NCI-H345 treated with DMSO at 0.1 percent for 48 hours (cell line): ENCODE data around the gene PIK3C3.
"Not testable (repeated sequence)": the region's sequence is repeated elsewhere in the genome, so short reads cannot be mapped to it uniquely, and the experiment has no call there.

Source experiments
- DNase-seq: peaks from one replicate; lab custom pipeline; 2025; ENCODE audit not compliant: unreplicated experiment; lab: John Stamatoyannopoulos, UW

PIK3C3 gene

DNA sequence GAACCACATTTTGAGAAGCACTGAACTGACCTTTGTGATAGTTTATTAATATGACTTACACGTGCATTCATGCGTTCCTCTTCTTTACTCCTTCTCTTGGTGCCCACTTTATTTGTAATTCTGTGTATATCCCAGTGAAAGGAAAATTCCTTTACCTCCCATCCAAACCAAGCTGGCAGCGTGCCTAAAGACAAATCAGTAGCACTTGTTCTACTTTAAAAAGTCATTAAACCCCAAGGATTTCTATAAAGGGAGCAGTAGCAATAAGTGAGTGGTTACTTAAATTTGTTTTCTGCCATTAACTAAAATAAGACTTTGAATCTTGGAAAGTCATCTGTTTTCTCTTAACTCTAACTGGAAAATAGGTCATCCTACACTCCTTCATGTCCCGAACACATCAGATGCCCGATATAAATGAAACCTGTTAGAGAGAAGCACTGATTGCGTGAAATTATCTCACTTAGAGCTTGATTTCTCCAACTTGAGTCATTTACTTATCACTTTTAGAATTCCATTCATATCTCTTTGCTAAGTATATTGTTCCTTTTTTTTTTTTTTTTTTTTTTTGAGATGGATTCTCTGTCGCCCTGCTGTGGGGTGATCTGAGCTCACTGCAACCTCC is 10.7 kb downstream of the PIK3C3 start:
- no peak for DNase-seq

DNA sequence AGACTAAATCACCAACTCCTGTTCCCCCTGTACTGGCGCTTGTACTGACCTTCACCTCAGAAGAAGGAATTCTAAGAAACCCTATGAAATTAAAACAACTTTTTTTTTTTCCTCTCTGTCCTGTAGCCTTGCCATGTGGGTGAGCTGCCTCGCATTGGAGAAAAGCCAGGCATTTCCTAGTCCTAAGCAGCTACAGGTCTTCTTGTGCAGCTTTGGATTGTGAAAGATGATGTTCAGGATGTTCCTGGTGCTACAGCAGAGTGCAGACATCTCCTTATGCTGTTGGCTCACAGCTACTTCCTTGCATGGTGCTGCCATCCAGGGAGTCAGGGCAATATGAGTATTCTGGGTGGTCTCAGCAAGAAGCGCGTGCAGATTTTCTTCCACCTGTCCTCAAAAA is 11.9 kb downstream of the PIK3C3 start:
- no peak for DNase-seq

GRCh38 chr18:41967680-41968079 is 12.6 kb downstream of the PIK3C3 start:
- DNase-seq = no peak

DNA sequence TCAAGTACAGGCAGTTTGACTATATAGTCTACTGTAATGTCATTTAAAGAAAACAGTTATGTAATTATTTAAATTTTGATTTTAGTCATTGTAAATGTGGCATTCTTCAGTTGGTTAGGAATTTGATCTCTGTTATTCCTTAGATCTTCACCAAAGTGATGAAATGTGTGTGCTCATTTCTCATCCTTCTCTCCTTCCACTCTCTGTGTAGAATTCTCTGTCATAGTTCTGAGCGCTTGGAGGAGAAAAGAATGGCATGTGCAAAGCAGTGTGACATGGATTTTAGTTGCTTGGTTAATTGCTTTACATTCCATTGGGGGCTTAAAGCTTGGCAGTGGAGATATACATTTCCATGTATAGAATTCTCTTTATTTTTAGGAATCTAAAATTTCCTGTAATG is 14.8 kb downstream of the PIK3C3 start:
- DNase-seq = no peak

DNA sequence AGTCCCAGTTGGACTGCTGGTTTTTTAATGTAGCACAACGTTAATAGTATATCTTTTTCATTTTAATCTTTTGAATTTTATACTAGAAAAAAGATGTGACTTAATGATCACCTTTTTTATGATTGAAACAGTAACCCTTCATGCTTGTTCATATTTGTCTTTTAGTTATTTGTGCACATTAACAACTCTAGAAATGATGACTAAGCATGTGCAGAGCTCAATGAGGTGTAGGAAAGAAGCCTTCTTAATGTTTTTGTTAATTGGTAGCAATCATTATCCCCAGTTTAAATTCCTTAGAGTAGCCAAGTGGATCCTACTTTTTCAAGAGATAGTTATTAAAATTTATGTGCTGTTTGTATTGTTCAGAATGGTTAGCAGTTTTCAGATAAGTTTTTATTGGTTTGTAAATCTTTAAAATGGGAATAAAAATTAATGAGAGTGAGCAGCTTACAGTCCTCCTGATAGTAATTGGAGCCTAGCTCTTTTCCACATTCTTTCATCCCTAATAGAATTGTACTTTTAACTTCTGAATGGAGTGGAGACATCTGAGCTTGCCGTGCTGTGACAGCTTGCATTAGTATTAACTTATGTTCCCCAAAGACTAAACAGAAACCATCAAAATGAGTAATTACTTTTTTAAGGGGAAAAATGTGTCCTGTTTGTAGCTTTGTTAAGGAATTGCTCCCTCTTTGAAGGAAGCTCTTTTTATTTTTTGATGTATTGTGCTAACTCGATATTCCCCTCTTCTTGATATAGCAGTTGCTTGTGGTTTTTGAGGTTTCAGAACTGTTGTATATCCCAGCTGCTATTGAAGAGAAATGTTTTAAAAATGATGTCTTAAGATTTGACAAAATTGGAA is 17.3 kb downstream of the PIK3C3 start:
- DNase-seq = no peak

GRCh38 chr18:41973983-41974382 is 18.9 kb downstream of the PIK3C3 start:
- DNase-seq = no peak

- DNase-seq = no peak
These were observed 19.8 kb downstream of the PIK3C3 start for GRCh38 chr18:41974796-41975201.

- no peak for DNase-seq
These were observed 20.2 kb downstream of the PIK3C3 start for GRCh38 chr18:41975284-41975683.

- DNase-seq = no peak
These were observed 22.2 kb downstream of the PIK3C3 start for GRCh38 chr18:41977233-41977632.

DNA sequence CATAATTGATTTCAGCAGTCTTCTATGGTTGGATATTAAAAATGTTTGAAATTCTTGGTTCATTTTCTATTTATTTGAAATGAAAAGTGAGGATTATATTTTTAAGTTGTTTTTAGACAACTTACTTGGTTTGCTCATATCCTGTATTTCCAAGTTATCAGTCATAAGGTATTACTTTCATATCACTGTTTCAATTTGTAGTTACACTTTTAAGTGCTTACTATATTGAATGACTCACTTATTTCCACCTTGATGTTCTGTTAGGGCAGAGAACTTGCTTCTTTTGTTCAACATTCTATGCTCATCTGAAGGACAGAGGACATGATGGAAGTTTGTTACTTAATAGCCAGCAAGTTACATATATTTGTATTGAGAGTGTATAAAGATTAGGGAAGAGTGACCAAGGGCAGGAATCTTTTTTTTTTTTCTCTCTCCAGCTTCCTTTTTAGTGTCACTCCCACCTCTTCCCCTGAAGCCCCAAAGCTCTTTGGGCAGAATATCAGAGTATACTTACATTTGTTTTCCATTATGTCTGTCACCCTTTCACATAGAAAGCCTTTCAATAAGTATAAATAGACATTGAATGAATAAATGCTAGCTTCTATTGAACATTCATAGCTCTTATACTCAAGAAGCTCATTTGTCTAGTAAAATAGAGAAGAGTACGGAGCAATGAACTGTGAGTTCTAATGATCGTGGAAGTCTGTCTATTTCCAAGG is 28.1 kb downstream of the PIK3C3 start:
- no peak for DNase-seq

DNA sequence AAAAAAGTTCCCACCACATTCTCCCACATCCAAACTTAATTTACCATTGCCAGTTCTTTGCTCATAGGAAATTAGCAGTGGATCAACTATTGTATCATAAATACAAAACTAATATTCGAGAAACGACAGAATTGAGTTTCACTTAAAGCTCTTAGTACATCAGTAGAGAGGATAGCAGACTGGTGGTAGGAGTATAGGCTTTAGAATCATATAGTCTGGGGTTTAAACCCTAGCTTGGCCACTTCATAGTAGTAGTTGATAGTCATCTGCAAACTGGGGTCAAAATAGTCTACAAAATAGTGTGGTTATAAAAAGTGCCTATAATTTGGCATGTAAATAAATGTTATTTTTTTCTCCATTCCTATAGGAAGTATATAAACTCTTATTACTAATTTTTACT is 30.9 kb downstream of the PIK3C3 start:
- no peak for DNase-seq

- no peak for DNase-seq
These were observed 34.5 kb downstream of the PIK3C3 start for GRCh38 chr18:41989508-41989907.

DNA sequence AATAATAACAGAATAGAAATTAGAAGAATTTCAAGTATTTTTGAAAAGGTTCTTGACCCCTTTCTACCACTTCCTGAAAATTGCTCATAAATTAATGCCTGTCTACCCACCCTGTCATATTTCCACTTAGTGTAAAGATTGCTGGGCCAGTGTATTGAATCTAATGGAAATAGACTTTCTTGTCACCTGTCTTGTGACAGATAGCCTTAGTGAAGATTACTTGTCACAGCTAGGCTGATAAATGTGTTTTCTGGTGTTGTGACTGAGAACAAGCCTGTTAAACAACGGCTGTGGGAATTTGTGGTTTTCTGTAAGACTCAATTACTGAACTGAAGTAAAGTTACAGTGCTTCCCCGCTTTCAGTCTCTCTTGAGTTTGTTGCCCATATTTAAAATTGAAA is 37.0 kb downstream of the PIK3C3 start:
- no peak for DNase-seq

DNA sequence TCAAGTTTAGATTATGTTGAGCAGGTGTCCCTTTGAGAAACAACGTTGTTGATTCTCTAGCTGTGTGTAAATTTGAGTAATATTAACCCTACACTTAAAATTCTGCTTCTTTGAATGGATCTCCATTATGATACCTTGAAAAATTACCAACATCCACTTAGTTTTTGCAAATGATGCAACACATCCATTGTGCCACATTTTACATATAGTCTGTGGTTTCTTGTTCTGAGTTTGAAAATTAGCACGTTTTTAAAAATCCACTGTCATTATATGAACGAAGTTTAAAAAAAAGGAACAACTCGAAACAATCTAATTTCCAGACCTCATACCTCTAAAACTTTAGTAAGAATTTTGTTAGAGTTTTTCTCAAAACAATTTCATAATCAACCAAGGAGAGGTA is 37.7 kb downstream of the PIK3C3 start:
- no peak for DNase-seq

- DNase-seq = no peak
These were observed 38.1 kb downstream of the PIK3C3 start for GRCh38 chr18:41993151-41993550.

DNA sequence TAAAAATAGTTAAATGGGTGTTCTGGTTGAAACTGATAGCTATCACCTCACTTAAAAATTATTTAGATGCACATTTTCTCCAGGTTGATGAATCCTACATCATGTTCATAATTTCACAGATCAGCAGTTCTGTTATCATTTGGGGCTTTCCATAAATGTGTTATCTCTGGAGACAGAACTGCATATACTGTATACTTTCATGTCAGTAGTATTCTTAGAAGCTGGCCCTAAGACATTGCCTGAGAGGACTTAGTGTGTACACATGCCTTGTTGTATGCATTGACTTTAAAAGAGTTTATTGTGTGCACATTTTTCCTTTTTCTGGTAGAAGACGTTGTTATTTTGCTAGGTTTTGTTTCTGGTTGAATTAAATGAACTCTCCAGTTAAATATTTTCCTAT is 41.0 kb downstream of the PIK3C3 start:
- DNase-seq = no peak

DNA sequence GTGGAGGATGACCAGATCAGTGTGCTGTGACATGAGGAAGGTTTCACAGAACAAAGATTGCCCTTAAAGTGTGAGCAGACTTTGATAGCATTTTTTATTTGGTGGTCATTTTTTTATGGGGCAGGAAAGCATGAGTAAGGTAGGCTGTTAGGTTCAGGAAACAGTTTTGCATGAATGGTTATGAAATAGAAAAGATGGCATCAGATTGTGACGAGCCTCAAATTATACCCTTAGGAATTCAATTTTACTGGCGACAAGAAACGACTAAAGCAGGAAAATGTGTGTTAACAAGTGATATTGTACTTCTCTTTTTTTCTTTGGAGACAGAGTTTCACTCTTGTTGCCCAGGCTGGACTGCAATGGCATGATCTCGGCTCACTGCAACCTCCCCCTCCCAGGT is 44.7 kb downstream of the PIK3C3 start:
- DNase-seq = no peak

DNA sequence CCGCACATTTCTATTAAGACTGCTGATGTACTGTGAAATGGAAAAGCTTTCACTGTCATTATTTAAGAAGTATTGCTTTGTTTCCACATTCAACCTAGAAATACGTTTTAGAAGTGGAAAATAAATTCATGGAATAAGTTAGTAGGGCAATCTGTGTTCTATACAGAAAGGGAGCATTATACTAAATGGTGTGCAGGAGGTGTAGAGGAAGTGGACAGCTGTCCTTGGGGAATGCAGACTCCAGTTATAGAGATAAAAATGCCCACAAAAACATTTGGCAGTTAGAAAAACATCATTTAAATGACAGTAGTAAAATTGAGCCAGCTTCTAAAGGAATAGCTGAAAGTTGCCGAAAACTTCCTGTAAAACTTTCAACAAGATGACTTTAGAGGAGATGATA is 46.8 kb downstream of the PIK3C3 start:
- DNase-seq = no peak

- DNase-seq = no peak
These were observed 49.6 kb downstream of the PIK3C3 start for GRCh38 chr18:42004653-42005052.

GRCh38 chr18:42005782-42006181 is 50.7 kb downstream of the PIK3C3 start:
- DNase-seq = no peak

GRCh38 chr18:42009457-42009856 is 54.4 kb downstream of the PIK3C3 start:
- DNase-seq = not testable (repeated sequence)

- no peak for DNase-seq
These were observed 56.0 kb downstream of the PIK3C3 start for GRCh38 chr18:42011053-42011452.
